22Rv1 (cell line): ENCODE results near the gene DGKI.

Source experiments
- ZFX ChIP-seq: fragments of 450-650 bp; IDR thresholded peaks from 2 replicates; pipeline ENCODE4 v1.6.1; 2017; ENCODE audit warnings: antibody characterized with exemption, borderline replicate concordance
- TF ChIP-seq, protein P1 (sequence below): fragments of 450-650 bp; IDR thresholded peaks from 2 replicates; pipeline ENCODE4 v1.5.1; 2017; ENCODE audit warnings: mild to moderate bottlenecking

DNA sequence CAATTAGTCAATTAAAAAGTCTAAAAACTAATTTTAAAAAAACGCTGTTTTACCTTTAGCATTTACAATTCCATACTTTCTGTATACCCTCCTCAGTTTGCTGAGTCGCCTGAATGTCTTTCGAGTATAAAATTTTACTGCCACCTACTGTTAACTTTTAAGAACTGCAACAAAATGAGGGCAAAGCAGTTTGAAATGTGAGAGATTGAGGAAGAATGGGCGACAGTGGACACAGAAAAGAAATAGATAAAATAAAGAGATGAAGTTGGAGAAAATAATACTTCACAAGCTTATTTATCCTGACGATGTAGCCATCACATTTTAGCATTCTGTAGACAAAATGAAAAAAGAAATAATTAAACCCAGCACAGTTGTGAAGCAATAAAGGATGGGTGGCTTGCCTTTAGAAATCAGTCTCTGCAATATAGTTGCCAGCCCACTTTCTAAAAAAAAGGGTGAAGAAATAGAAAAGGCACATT is 392.5 kb downstream of the DGKI start:
- TF ChIP-seq, protein P1, sequence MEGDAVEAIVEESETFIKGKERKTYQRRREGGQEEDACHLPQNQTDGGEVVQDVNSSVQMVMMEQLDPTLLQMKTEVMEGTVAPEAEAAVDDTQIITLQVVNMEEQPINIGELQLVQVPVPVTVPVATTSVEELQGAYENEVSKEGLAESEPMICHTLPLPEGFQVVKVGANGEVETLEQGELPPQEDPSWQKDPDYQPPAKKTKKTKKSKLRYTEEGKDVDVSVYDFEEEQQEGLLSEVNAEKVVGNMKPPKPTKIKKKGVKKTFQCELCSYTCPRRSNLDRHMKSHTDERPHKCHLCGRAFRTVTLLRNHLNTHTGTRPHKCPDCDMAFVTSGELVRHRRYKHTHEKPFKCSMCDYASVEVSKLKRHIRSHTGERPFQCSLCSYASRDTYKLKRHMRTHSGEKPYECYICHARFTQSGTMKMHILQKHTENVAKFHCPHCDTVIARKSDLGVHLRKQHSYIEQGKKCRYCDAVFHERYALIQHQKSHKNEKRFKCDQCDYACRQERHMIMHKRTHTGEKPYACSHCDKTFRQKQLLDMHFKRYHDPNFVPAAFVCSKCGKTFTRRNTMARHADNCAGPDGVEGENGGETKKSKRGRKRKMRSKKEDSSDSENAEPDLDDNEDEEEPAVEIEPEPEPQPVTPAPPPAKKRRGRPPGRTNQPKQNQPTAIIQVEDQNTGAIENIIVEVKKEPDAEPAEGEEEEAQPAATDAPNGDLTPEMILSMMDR, result peak; percentile 83
- no peak for TF ChIP-seq ZFX
